Heart right ventricle (tissue), 16 donors: ENCODE results near the gene FUNDC1. TPM values are rescaled to one million over a fixed set of nuclear protein-coding genes. Genes with fewer than 3 reads are reported as not detected.

Experiments used
- ATAC-seq, 8 donors: fragments of 200-7000 bp; cut with Tn5 transposase; one replicate each; pipeline ENCODE4 v1.9.1; 2020; ENCODE audit warnings: mild to moderate bottlenecking in 8 of 8, moderate library complexity in 8 of 8, moderate number of reproducible peaks in 1 of 8
- DNase-seq, 2 donors: peaks; one replicate each; pipeline ENCODE4 v3.0.0-alpha.2; 2020
- H3K27ac ChIP-seq, 10 donors: fragments of 200-600 bp; sonication (generic) in 2 of 10; one replicate each; pipeline versions ENCODE4 v1.5.0 to v1.8.0; 2020 to 2022; ENCODE audit warnings: mild to moderate bottlenecking in 3 of 10
- H3K27me3 ChIP-seq, 7 donors: fragments of 200-600 bp; one replicate each; pipeline ENCODE4 v1.8.0; 2021 to 2022; ENCODE audit warnings: mild to moderate bottlenecking in 2 of 7
- H3K36me3 ChIP-seq, 9 donors: fragments of 200-600 bp; sonication (generic) in 1 of 9; one replicate each; pipeline versions ENCODE4 v1.5.0 to v1.8.0; 2020 to 2022; ENCODE audit warnings: mild to moderate bottlenecking in 2 of 9
- H3K4me1 ChIP-seq, 9 donors: fragments of 200-600 bp; sonication (generic) in 1 of 9; one replicate each; pipeline versions ENCODE4 v1.5.0 to v1.8.0; 2020 to 2022; ENCODE audit warnings: mild to moderate bottlenecking in 4 of 9
- H3K4me3 ChIP-seq, 10 donors: fragments of 200-600 bp; sonication (generic) in 2 of 10; one replicate each; pipeline versions ENCODE4 v1.5.0 to v1.8.0; 2020 to 2022; ENCODE audit warnings: mild to moderate bottlenecking in 7 of 10, moderate library complexity in 2 of 10
- H3K9me3 ChIP-seq, 11 donors: fragments of 200-600 bp in 10 of 11; sonication (generic) in 2 of 11; one replicate each; pipeline versions ENCODE4 v1.5.0 to v1.8.0; 2013 to 2022; ENCODE audit warnings: mild to moderate bottlenecking in 2 of 11, control low read depth in 1 of 11, moderate library complexity in 1 of 11
- WGBS, 2 donors: extraction: QIAGEN DNeasy Blood & Tissue Kit; methylation state at CpG; one replicate each; pipeline ENCODE4 v1.1.7; 2013; ENCODE audit warnings: inconsistent platforms in 1 of 2; 5-methylcytosine and 5-hydroxymethylcytosine counted together
- intact Hi-C, 10 donors: fragments of 100-400 bp; cut with DNase I; formaldehyde crosslinking; loops; one replicate each; pipeline versions ENCODE4 v1.11.1 to v1.14.2; 2022
- long read RNA-seq, 3 donors: library from polyadenylated mRNA; unstranded; transcript quantifications; one replicate each; pipeline ENCODE4 v2.0.0, GENCODE V29; 2020 to 2021
- polyA plus RNA-seq, 2 donors: library from polyadenylated mRNA; stranded (reverse); fragments of 200-250 nt; gene quantifications; one replicate each; pipeline ENCODE4 v1.2.3, GENCODE V29; 2013
- total RNA-seq, 10 donors: library from RNA; stranded (reverse); fragmentation: NEBNext Ultra II Directional in 3 of 10; extraction: Animal tissue kit (Norgen Biotek cat#: 25700) in 3 of 10; gene quantifications; one replicate each; pipeline versions ENCODE4 v1.2.1 to v1.2.4, GENCODE V29; 2021 to 2023
- TF ChIP-seq, protein P1 (sequence below), 9 donors: fragments of 200-600 bp; sonication (generic) in 2 of 9; IDR thresholded peaks; one replicate each; pipeline versions ENCODE4 v1.5.0 to v1.8.0; 2021 to 2022; ENCODE audit warnings: antibody characterized with exemption in 9 of 9, mild to moderate bottlenecking in 5 of 9, moderate library complexity in 1 of 9
- donor health status: Arrhythmogenic right ventricular cardiomyopathy.
- donor health status: ischemic (EF 13 %, LVEDD 7.1; RV severe dilation, severe dysfunction).
- donor health status: healthy with polysubstance abuse.
- donor health status: DM: no; HTN: yes; CAD: no.
- donor health status: DM: no; HTN: no; CAD: no.
- donor health status: ischemic (EF 25% LVEDD 6.9; RV normal size, moderate dysfunction).
- donor health status: ischemic (EF 25% LVEDD 5.7; RV mildly dilated, moderate dysfunction).
- donor health status: healthy.
- donor health status: DM: yes; HTN: yes; CAD: no.
- donor health status: Ischemic cardiomyopathy.
- donor health status: ischemic (EF 35%, LVEDD 5.7; RV mildly dilated, moderate dysfunction).
- donor health status: nonischemic (EF 11% LVEDD 7.7; RV severe dilation, severe dysfunction).
- donor health status: DM: yes; HTN: yes; CAD: no.
- donor health status: PGD.
- donor health status: ischemic (EF 29% LVEDD 5.4; RV normal size, mild dysfunction).
- donor health status: nonischemic (EF 23%, LVEDD 6.1; RV moderate dilation, normal function).

Gene FUNDC1
- 10 to 100 TPM; 23.0 to 32.1 (median 26.4) TPM for total RNA-seq
- 10 to 100 TPM; 17.8 to 29.5 TPM for polyA plus RNA-seq
- long read RNA-seq, donor 1, transcript FUNDC1-201 (5 exons, 1,196 nt), result major isoform, 8 of 8 reads
- long read RNA-seq, donor 1, partial matches to known transcripts, result 0 of 8 reads
- long read RNA-seq, donor 1, other reads (novel, unspliced or antisense), result 0 of 8 reads
- long read RNA-seq, donor 2, transcript FUNDC1-201 (5 exons, 1,196 nt), result major isoform, 10 of 11 reads
- long read RNA-seq, donor 2, partial matches to known transcripts, result 1 of 11 reads
- long read RNA-seq, donor 2, other reads (novel, unspliced or antisense), result 0 of 11 reads
- long read RNA-seq, donor 3, transcript FUNDC1-201 (5 exons, 1,196 nt), result major isoform, 6 of 6 reads
- long read RNA-seq, donor 3, partial matches to known transcripts, result 0 of 6 reads
- long read RNA-seq, donor 3, other reads (novel, unspliced or antisense), result 0 of 6 reads

DNA sequence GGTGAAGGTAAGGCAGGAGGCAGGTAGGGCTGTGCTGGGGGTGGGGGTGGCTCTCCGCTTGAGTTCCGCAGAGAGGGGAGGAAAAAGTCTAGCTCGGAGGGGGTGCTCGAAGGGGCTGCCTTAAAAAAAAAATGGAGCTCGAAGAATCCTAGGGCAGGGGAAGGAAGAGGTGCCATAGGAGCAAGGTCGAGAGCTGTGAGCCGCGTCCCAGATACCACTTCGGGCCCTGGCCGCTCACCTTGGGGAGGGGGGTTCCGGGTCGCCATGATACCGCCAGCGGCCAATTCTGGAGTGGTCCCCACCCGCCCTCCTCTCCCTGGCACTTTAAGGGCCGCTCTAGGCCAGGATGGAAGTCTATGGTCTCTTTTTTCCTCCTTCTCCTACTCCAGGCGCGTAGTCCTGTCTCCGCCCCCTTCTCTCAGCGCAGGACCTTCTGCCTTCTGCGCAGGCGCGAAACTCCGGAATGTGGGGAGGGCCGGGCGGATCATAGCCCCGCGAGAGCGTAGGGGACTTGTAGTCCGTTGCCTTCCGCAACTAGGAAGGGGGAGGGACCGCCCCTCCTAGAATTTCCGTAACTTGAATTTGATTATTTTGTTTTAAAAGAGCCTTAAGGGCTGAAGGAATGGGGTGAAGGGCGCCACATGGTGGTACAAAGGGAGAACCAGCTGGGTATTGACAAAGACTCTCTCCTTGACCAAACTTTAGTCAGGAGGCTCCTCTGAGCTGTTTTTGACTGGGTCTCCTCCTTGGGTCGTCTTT lies at the start of gene FUNDC1:
TSS of gene FUNDC1 (minus strand) at position 293 of the 759 bp plus-strand sequence. CDS start at position 266, 27 bp downstream.
- ATAC-seq (peak; percentile 98 to 100 (median 99)), DNase-seq (peak; percentile 93 to 94)
- Histone ChIP-seq H3K27ac (peak within 1 kb of the TSS in 9 of 10 donors; percentile 48 to 92 (median 82)), H3K36me3 (peaks cover 0 to 6% (median 0%) of the 10 kb centered on the region in 9 donors), H3K9me3 (no peaks in the 10 kb centered on the region), H3K4me1 (peaks cover 0 to 19% (median 10%) of the 10 kb centered on the region in 9 donors), H3K4me3 (peak within 1 kb of the TSS; percentile 38 to 81 (median 70)), H3K27me3 (peaks cover 0 to 8% (median 0%) of the 10 kb centered on the region in 7 donors)
- TF ChIP-seq, protein P1, sequence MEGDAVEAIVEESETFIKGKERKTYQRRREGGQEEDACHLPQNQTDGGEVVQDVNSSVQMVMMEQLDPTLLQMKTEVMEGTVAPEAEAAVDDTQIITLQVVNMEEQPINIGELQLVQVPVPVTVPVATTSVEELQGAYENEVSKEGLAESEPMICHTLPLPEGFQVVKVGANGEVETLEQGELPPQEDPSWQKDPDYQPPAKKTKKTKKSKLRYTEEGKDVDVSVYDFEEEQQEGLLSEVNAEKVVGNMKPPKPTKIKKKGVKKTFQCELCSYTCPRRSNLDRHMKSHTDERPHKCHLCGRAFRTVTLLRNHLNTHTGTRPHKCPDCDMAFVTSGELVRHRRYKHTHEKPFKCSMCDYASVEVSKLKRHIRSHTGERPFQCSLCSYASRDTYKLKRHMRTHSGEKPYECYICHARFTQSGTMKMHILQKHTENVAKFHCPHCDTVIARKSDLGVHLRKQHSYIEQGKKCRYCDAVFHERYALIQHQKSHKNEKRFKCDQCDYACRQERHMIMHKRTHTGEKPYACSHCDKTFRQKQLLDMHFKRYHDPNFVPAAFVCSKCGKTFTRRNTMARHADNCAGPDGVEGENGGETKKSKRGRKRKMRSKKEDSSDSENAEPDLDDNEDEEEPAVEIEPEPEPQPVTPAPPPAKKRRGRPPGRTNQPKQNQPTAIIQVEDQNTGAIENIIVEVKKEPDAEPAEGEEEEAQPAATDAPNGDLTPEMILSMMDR (IDR thresholded peaks at IDR 0.05), result peak in 6 of 9 donors; percentile 18 to 44 (median 34)
- intact Hi-C loops, result loop anchor here in 1 of 10 donors (5.0 kb wide), 1 partner anchor 330 kb away; the partner anchor contains the start of gene KDM6A
- WGBS, 2 donors, result 1% methylated on average over 31 to 35 of the region's 35 CpGs

- no peak overlapping the region for H3K27ac ChIP-seq
- ATAC-seq, result no peak
- no peaks in the 10 kb centered on the region for H3K36me3 ChIP-seq
- H3K9me3 ChIP-seq, result peaks cover 0 to 3% (median 0%) of the 10 kb centered on the region in 11 donors
- no peaks in the 10 kb centered on the region for H3K4me1 ChIP-seq
- TF ChIP-seq, protein P1 (IDR thresholded peaks at IDR 0.05), result no peak
- DNase-seq, result no peak
- H3K4me3 ChIP-seq, result no peak overlapping the region
- intact Hi-C loops, result no loop called here
- 88 to 91% methylated on average over 3 of the region's 3 CpGs for WGBS, 2 donors
- H3K27me3 ChIP-seq, result peaks cover 0 to 7% (median 0%) of the 10 kb centered on the region in 7 donors
Measured at GRCh38 chrX:44585866-44586265, 43.2 kb upstream of the FUNDC1 start.

- no peak overlapping the region for H3K27ac ChIP-seq
- no peak for ATAC-seq
- no peak overlapping the region for H3K4me3 ChIP-seq
- TF ChIP-seq, protein P1 (IDR thresholded peaks at IDR 0.05), result no peak
- no peaks in the 10 kb centered on the region for H3K36me3 ChIP-seq
- no peaks in the 10 kb centered on the region for H3K4me1 ChIP-seq
- no peak for DNase-seq
- H3K9me3 ChIP-seq, result peaks cover 0 to 3% (median 0%) of the 10 kb centered on the region in 11 donors
- intact Hi-C loops, result no loop called here
- 65 to 72% methylated on average over 3 of the region's 3 CpGs for WGBS, 2 donors
- peaks cover 0 to 7% (median 0%) of the 10 kb centered on the region in 7 donors for H3K27me3 ChIP-seq
Measured at GRCh38 chrX:44580466-44580865, 37.8 kb upstream of the FUNDC1 start.

DNA sequence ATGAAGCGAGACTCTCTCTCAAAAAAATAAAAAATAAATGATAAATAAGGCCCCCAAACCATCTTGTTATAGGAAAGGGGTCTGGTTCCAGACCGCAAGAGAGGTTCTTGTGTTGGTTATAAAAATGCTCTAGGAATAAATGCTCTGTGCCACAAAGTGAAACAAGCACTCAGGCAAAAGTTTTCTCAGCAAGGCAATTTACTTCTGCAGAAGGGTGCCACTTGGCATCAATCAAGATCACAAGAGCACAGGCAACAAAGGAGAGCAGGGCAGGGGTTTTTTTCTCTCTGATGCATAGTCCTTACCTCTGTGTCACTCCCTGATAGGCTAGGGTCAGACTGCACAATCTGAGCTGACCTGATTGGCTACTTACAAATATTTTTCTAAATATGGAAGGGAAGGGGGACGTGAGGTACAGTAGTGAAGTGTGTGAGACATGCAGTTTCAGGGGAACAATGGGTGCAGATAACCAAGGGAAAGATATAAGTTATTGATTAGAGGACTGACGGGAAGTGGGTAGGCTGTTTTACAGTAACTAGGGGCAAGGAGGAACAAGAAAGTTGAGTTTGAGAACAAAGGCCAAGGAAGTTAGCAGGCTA lies 29.8 kb upstream of the FUNDC1 start:
- no peaks in the 10 kb centered on the region for H3K4me1 ChIP-seq
- TF ChIP-seq, protein P1 (IDR thresholded peaks at IDR 0.05), result no peak
- WGBS, 2 donors, result 89 to 91% methylated on average over 4 of the region's 4 CpGs
- no peaks in the 10 kb centered on the region for H3K27me3 ChIP-seq
- H3K4me3 ChIP-seq, result no peak overlapping the region
- DNase-seq, result no peak
- no peak overlapping the region for H3K27ac ChIP-seq
- intact Hi-C loops, result no loop called here
- no peak for ATAC-seq
- H3K9me3 ChIP-seq, result peaks cover 0 to 38% (median 0%) of the 10 kb centered on the region in 11 donors
- H3K36me3 ChIP-seq, result no peaks in the 10 kb centered on the region
